Measurements from ENCODE around the gene NOVA1. TPM values are rescaled to one million over a fixed set of nuclear protein-coding genes. Genes with fewer than 3 reads are reported as not detected.

The NOVA1 gene
- total RNA-seq, 6 experiments from 2014 or later, result 0.12 to 2.0 (median 0.47) TPM

DNA sequence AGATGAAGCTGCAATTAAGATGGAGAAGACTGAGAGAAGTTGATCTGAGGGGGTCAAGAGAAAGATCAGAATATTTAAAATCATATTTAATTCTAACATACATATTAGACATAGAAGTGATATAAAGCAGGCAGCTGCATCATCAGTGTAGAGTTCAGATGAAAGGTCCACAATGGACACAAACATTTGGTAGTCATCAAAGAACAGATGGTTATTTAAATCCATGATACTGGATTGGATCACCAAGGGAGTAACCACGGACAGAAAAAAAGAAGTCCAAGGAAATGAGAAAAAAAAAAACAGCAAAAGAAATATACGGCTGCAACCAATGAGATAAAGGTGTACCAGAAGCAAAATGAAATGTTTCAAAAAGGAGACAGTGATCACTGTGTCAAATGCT is 20.1 kb downstream of the NOVA1 start:
- no peak overlapping the region for H3K4me3 ChIP-seq
- no peaks in the 10 kb centered on the region for H3K27me3 ChIP-seq
- intact Hi-C loops (cut with DNase I), result no loop called here
- no peaks in the 10 kb centered on the region for H3K4me1 ChIP-seq
- H3K9me3 ChIP-seq, result no peaks in the 10 kb centered on the region
- no peak for TF ChIP-seq POLR2A (IDR thresholded peaks at IDR 0.05)
- TF ChIP-seq, protein P1, sequence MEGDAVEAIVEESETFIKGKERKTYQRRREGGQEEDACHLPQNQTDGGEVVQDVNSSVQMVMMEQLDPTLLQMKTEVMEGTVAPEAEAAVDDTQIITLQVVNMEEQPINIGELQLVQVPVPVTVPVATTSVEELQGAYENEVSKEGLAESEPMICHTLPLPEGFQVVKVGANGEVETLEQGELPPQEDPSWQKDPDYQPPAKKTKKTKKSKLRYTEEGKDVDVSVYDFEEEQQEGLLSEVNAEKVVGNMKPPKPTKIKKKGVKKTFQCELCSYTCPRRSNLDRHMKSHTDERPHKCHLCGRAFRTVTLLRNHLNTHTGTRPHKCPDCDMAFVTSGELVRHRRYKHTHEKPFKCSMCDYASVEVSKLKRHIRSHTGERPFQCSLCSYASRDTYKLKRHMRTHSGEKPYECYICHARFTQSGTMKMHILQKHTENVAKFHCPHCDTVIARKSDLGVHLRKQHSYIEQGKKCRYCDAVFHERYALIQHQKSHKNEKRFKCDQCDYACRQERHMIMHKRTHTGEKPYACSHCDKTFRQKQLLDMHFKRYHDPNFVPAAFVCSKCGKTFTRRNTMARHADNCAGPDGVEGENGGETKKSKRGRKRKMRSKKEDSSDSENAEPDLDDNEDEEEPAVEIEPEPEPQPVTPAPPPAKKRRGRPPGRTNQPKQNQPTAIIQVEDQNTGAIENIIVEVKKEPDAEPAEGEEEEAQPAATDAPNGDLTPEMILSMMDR (IDR thresholded peaks at IDR 0.05), result no peak
- no peak overlapping the region for H3K27ac ChIP-seq
- ATAC-seq, result no peak
- no peak for DNase-seq
- 43% methylated on average over 2 of the region's 2 CpGs for WGBS (ENCODE audit: insufficient coverage, low coverage, low lambda C conversion rate, missing lambda C conversion rate)
- H3K36me3 ChIP-seq, result no peaks in the 10 kb centered on the region

DNA sequence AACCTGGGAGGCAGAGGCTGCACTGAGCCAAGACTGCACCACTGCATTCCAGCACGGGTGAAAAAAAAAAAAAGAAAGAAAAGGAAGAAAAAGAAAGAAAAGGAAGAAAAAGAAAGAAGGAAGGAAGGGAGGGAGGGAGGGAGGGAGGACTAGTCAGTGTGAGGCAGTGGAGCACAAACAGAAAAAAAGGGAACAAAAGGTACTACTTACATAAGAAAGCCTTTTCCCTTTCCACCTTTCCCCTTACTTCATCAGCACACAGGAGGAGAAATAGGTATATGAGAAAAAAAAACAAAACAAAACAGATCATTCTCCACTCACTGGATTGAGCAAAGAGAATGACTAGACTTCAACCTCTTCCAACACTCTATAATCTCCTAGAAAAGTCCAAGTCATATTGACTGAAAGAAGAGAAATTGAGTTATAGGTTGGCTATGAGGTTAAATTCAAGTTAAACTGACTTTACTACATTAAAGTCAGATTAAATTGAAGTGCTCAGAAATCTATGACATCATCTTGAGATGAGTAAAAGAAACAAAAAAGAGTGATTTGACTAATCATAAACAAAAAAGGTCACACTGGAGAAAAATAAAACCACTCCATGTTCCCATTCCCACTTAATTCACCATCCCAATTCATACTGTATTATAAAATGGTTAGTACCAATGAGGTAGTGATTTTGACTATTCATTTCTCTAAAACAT is 43.6 kb downstream of the NOVA1 start:
- Histone ChIP-seq H3K4me1 (no peaks in the 10 kb centered on the region), H3K9me3 (no peaks in the 10 kb centered on the region), H3K27ac (no peak overlapping the region), H3K4me3 (no peak overlapping the region), H3K27me3 (no peaks in the 10 kb centered on the region), H3K36me3 (no peaks in the 10 kb centered on the region)
- DNase-seq (no peak), ATAC-seq (no peak)
- 25% methylated on average over 1 of the region's 1 CpG for WGBS (ENCODE audit: insufficient coverage, low coverage, low lambda C conversion rate, missing lambda C conversion rate)
- TF ChIP-seq, protein P1 (IDR thresholded peaks at IDR 0.05), result no peak
- no peak for TF ChIP-seq POLR2A (IDR thresholded peaks at IDR 0.05)
- intact Hi-C loops (cut with DNase I), result no loop called here

- no peak overlapping the region for H3K4me3 ChIP-seq
- no peak for ATAC-seq
Observed at GRCh38 chr14:26549571-26549970, 48.3 kb downstream of the NOVA1 start.

DNA sequence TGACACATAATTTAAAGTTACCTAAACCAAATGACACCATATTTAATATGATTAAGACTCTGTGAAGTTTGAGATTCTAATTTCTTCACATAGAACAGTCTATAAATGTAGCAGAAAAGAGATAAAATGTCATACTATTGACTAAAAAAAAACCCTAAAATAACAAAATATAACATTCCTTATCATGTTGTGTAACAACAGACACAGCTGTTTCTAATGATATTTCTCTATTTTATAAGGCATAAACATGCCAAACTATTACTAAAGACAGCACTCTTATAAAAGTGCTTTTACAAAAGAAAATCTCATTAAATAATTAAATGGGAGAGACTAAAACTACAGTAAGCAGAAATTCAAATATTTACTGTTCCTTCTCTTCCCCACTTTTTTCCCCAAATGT is 49.4 kb downstream of the NOVA1 start:
- TF ChIP-seq POLR2A (IDR thresholded peaks at IDR 0.05), result no peak
- TF ChIP-seq, protein P1 (IDR thresholded peaks at IDR 0.05), result no peak
- intact Hi-C loops (cut with DNase I), result no loop called here
- Histone ChIP-seq H3K27ac (no peak overlapping the region), H3K9me3 (no peaks in the 10 kb centered on the region), H3K4me3 (no peak overlapping the region), H3K36me3 (no peaks in the 10 kb centered on the region), H3K4me1 (no peaks in the 10 kb centered on the region), H3K27me3 (no peaks in the 10 kb centered on the region)
- ATAC-seq (no peak), DNase-seq (no peak)

More at GRCh38 chr14:26549571-26549970, 48.3 kb downstream of the NOVA1 start:
- intact Hi-C loops (cut with DNase I), result no loop called here
- Histone ChIP-seq H3K36me3 (no peaks in the 10 kb centered on the region), H3K27ac (no peak overlapping the region), H3K27me3 (no peaks in the 10 kb centered on the region), H3K9me3 (no peaks in the 10 kb centered on the region), H3K4me1 (no peaks in the 10 kb centered on the region)
- WGBS (ENCODE audit: insufficient coverage, low coverage, low lambda C conversion rate, missing lambda C conversion rate), result 74% methylated on average over 3 of the region's 3 CpGs
- DNase-seq, result no peak
- TF ChIP-seq, protein P1 (IDR thresholded peaks at IDR 0.05), result no peak
- no peak for TF ChIP-seq POLR2A (IDR thresholded peaks at IDR 0.05)
